Endothelial cell of umbilical vein (primary cell): ENCODE results near the gene MLLT11. TPM values are rescaled to one million over a fixed set of nuclear protein-coding genes. Genes with fewer than 3 reads are reported as not detected.

Source experiments
- BruUV-seq: library from RNA; stranded (reverse); fragments of 400-500 nt; replicated peaks from 2 replicates; lab custom pipeline; 2021; lab: Mats Ljungman, UMichigan
- CTCF ChIA-PET: fragments of 300-600, 350-600 bp; sonication (Branson Sonifier 250); formaldehyde crosslinking; loops from one replicate; lab custom pipeline; 2021; ENCODE audit warnings: antibody characterized with exemption, inconsistent platforms; lab: Charles Lee
- POLR2A ChIA-PET: fragments of 300-600, 350-600 bp; sonication (Branson Sonifier 250); formaldehyde crosslinking; loops from one replicate; lab custom pipeline; 2021; ENCODE audit warnings: antibody characterized with exemption, inconsistent platforms; lab: Charles Lee
- DNase-seq: peaks from one replicate; pipeline ENCODE4 v3.0.0-alpha.2; 2011; ENCODE audit warnings: low read depth, low spot score
- FAIRE-seq: peaks from 2 replicates; lab custom pipeline; 2011; peaks lifted over from hg19 to GRCh38; lab: Jason Lieb, UNC
- H2AFZ ChIP-seq: 2 replicates; pipeline ENCODE4 v1.6.0; 2012; ENCODE audit warnings: low read depth, low read length, control low read depth, inconsistent platforms
- H3K27ac ChIP-seq: 2 replicates; pipeline ENCODE4 v1.5.1; 2011; ENCODE audit warnings: low read depth, mild to moderate bottlenecking, control low read depth, low read length, moderate library complexity; ENCODE audit not compliant: insufficient read depth
- H3K27me3 ChIP-seq, 2 experiments: 2 replicates each; pipeline versions ENCODE4 v1.6.0 to v1.6.1; 2011; ENCODE audit warnings: low read length in 2 of 2, mixed read lengths in 1 of 2; ENCODE audit not compliant: control insufficient read depth in 2 of 2, insufficient read depth in 2 of 2
- H3K36me3 ChIP-seq, 2 experiments: 2 replicates in 1 of 2; 3 replicates in 1 of 2; pipeline ENCODE4 v1.5.1; 2011; ENCODE audit warnings: low read length in 2 of 2, mild to moderate bottlenecking in 1 of 2, moderate library complexity in 1 of 2; ENCODE audit not compliant: control insufficient read depth in 2 of 2, insufficient read depth in 2 of 2; ENCODE audit errors: extremely low read depth in 1 of 2
- H3K4me1 ChIP-seq: 3 replicates; pipeline ENCODE4 v1.5.1; 2011; ENCODE audit warnings: mild to moderate bottlenecking, low read length; ENCODE audit not compliant: control insufficient read depth, insufficient read depth; ENCODE audit errors: extremely low read depth
- H3K4me2 ChIP-seq: 2 replicates; pipeline ENCODE4 v1.6.1; 2011; ENCODE audit warnings: low read length, control low read depth, mixed read lengths; ENCODE audit not compliant: insufficient read depth
- H3K4me3 ChIP-seq, 3 experiments: fragments of 200-600 bp in 1 of 3; sonication (generic), shearing (Covaris generic) in 1 of 3; replicated peaks in 1 of 3; 2 replicates each; pipeline ENCODE4 v1.5.1; 2011 to 2016; ENCODE audit warnings: control low read depth in 3 of 3, low read length in 3 of 3, mild to moderate bottlenecking in 2 of 3, inconsistent platforms in 1 of 3, low read depth in 1 of 3, moderate library complexity in 1 of 3; ENCODE audit not compliant: insufficient read depth in 1 of 3
- H3K79me2 ChIP-seq: 2 replicates; pipeline ENCODE4 v1.6.0; 2012; ENCODE audit warnings: low read length, inconsistent platforms; ENCODE audit not compliant: control insufficient read depth, insufficient read depth
- H3K9ac ChIP-seq: replicated peaks from 2 replicates; pipeline ENCODE3; 2011; ENCODE audit warnings: low read length, control low read depth; ENCODE audit not compliant: insufficient read depth; ENCODE audit errors: extremely low read depth
- H3K9me1 ChIP-seq: replicated peaks from 3 replicates; pipeline ENCODE4 v1.6.0; 2011; ENCODE audit warnings: mild to moderate bottlenecking, low read length; ENCODE audit not compliant: control insufficient read depth, insufficient read depth; ENCODE audit errors: extremely low read depth
- H3K9me3 ChIP-seq: replicated peaks from 2 replicates; pipeline ENCODE4 v1.5.1; 2012; ENCODE audit warnings: low read length, inconsistent platforms; ENCODE audit not compliant: control insufficient read depth, insufficient read depth
- H4K20me1 ChIP-seq: replicated peaks from 2 replicates; pipeline ENCODE3; 2011; ENCODE audit warnings: mild to moderate bottlenecking, low read length; ENCODE audit not compliant: control insufficient read depth, insufficient read depth; ENCODE audit errors: extremely low read depth
- CTCF ChIP-seq, 2 donors: IDR thresholded peaks; 1 replicate in 1 of 2; 2 replicates in 1 of 2; pipeline ENCODE4 v1.5.1; 2011; ENCODE audit warnings: low read length in 2 of 2, mild to moderate bottlenecking in 2 of 2, moderate library complexity in 2 of 2, control low read depth in 1 of 2, inconsistent platforms in 1 of 2, low read depth in 1 of 2; ENCODE audit not compliant: insufficient read depth in 1 of 2; ENCODE audit errors: extremely low read depth in 1 of 2
- EZH2 ChIP-seq: IDR thresholded peaks from 2 replicates; pipeline ENCODE4 v1.6.1; 2012; ENCODE audit warnings: borderline replicate concordance, low read depth, mild to moderate bottlenecking, moderate library complexity, low read length, inconsistent platforms; ENCODE audit not compliant: severe bottlenecking
- FOS ChIP-seq: IDR thresholded peaks from 2 replicates; pipeline ENCODE4 v1.6.1; 2011; ENCODE audit warnings: mild to moderate bottlenecking, low read length, moderate library complexity, borderline replicate concordance; ENCODE audit not compliant: insufficient read depth
- GATA2 ChIP-seq: IDR thresholded peaks from 2 replicates; pipeline ENCODE4 v1.7.0; 2011; ENCODE audit warnings: low read depth, mild to moderate bottlenecking, moderate library complexity, mixed read lengths, low read length; ENCODE audit not compliant: insufficient read length, insufficient read depth
- JUN ChIP-seq: IDR thresholded peaks from 2 replicates; pipeline ENCODE4 v1.6.1; 2011; ENCODE audit warnings: borderline replicate concordance, low read depth; ENCODE audit not compliant: insufficient read length, insufficient read depth
- MYC ChIP-seq: IDR thresholded peaks from one replicate; pipeline ENCODE4 v1.6.1; 2011; ENCODE audit warnings: mild to moderate bottlenecking, low read depth, low read length
- POLR2A ChIP-seq: IDR thresholded peaks from 2 replicates; pipeline ENCODE4 v1.6.1; 2012; ENCODE audit warnings: low read depth, mild to moderate bottlenecking, control low read depth, low read length
- POLR2AphosphoS5 ChIP-seq: IDR thresholded peaks from 2 replicates; pipeline ENCODE4 v1.6.1; 2012; ENCODE audit warnings: low read depth, mild to moderate bottlenecking, control low read depth, low read length, moderate library complexity; ENCODE audit not compliant: insufficient read depth
- dilution Hi-C: fragments of 300-500 bp; cut with MboI; formaldehyde crosslinking; loops from one replicate; pipeline ENCODE4 v1.15.0; 2019; ENCODE audit warnings: low sequenced_read_pairs; ENCODE audit not compliant: extremely low pct_ligation_motif_present
- intact Hi-C: fragments of 100-400 bp; cut with micrococcal nuclease; formaldehyde crosslinking; loops from one replicate; pipeline ENCODE4 v1.10.0; 2022
- polyA plus RNA-seq, 4 experiments: library from polyadenylated mRNA; depleted of rRNA in 3 of 4; stranded (reverse) in 3 of 4; unstranded in 1 of 4; fragments of >200 nt; gene quantifications; 2 replicates each; pipeline versions ENCODE4 v1.2.1 to v1.2.3, GENCODE V29; 2011 to 2012; ENCODE audit warnings: missing spikeins in 1 of 4
- total RNA-seq: library from RNA; stranded (reverse); gene quantifications from 2 replicates; pipeline ENCODE4 v1.2.3, GENCODE V29; 2021
- TF ChIP-seq, protein P1 (sequence below): IDR thresholded peaks from 2 replicates; pipeline ENCODE4 v1.6.1; 2011; ENCODE audit not compliant: insufficient read depth, insufficient read length

The MLLT11 gene
- total and polyA plus RNA-seq, 2 donors (not counting 3 experiments of a cell fraction or from before 2014, with no cell fraction given), result 25.2 to 26.5 TPM

DNA sequence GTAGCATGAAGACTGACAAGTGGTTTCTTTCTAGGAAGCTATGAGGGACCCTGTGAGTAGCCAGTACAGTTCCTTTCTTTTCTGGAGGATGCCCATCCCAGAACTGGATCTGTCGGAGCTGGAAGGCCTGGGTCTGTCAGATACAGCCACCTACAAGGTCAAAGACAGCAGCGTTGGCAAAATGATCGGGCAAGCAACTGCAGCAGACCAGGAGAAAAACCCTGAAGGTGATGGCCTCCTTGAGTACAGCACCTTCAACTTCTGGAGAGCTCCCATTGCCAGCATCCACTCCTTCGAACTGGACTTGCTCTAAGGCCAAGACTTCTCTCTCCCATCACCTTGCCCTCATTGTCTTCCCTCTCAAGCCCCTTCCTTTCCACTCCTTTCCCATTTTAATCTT, 7.0 kb downstream of the MLLT11 start:
- TF ChIP-seq EZH2 (no peak), POLR2AphosphoS5 (no peak), GATA2 (no peak), CTCF (IDR thresholded peaks at IDR 0.05; ENCODE audit: extremely low read depth in 1 of 2, insufficient read depth in 1 of 2, low read depth in 1 of 2, low read length in 2 of 2) (no peak), POLR2A (no peak), MYC (no peak), FOS (no peak), JUN (no peak)
- TF ChIP-seq, protein P1, sequence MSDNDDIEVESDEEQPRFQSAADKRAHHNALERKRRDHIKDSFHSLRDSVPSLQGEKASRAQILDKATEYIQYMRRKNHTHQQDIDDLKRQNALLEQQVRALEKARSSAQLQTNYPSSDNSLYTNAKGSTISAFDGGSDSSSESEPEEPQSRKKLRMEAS, result no peak
- ChIA-PET CTCF (interaction anchor here (1.2 to 1.3 kb wide), 2 partner anchors 19 to 71 kb away, joined by 3 to 4 read pairs; no protein-coding TSS in a partner anchor), POLR2A (no interaction called here)
- no peak for DNase-seq
- Histone ChIP-seq H2AFZ (no peak overlapping the region), H3K27ac (no peak overlapping the region), H3K36me3 (peaks cover 0 to 5% of the 10 kb centered on the region in 2 experiments), H3K4me2 (no peak overlapping the region), H3K9ac (no peak overlapping the region), H3K79me2 (peaks cover 53% of the 10 kb centered on the region), H3K27me3 (no peaks in the 10 kb centered on the region), H4K20me1 (no peaks in the 10 kb centered on the region), H3K4me3 (no peak overlapping the region), H3K4me1 (peaks cover 10% of the 10 kb centered on the region), H3K9me1 (no peaks in the 10 kb centered on the region), H3K9me3 (no peaks in the 10 kb centered on the region)
- intact Hi-C loops, result no loop called here
- BruUV-seq, result no TSS peak
- FAIRE-seq, result no peak
- dilution Hi-C loops, result no loop called here
